ENCODE data around the gene INPP1.
A peak's percentile ranks its signal among the peaks of the same experiment; 100 is the strongest.
"Not testable (repeated sequence)": the region's sequence is repeated elsewhere in the genome, so short reads cannot be mapped to it uniquely, and the experiment has no call there.

The INPP1 gene

GRCh38 chr2:190354003-190354690 is 10.8 kb downstream of the INPP1 start:
- DNase-seq = peak in 1 of 42 donors; percentile 17

GRCh38 chr2:190355968-190356644 is 12.7 kb downstream of the INPP1 start:
- no peak for DNase-seq
- intact Hi-C loops (cut with DNase I) = no loop called here

More at GRCh38 chr2:190354003-190354690, 10.8 kb downstream of the INPP1 start:
- intact Hi-C loops (cut with DNase I) = no loop called here

- DNase-seq = no peak
- intact Hi-C loops (cut with DNase I) = no loop called here
These were observed 14.2 kb downstream of the INPP1 start for GRCh38 chr2:190357600-190357999.

- DNase-seq; intact Hi-C loops (cut with DNase I): not testable (repeated sequence)
These were observed 15.5 kb downstream of the INPP1 start for GRCh38 chr2:190358655-190359448.

GRCh38 chr2:190360561-190360960 is 17.2 kb downstream of the INPP1 start:
- no peak for DNase-seq
- intact Hi-C loops (cut with DNase I) = no loop called here

- intact Hi-C loops (cut with DNase I) = no loop called here
- DNase-seq = no peak
These were observed 17.6 kb downstream of the INPP1 start for GRCh38 chr2:190360965-190361364.

GRCh38 chr2:190361572-190361971 is 18.2 kb downstream of the INPP1 start:
- intact Hi-C loops (cut with DNase I) = no loop called here
- DNase-seq = peak in 1 of 42 donors; percentile 61

GRCh38 chr2:190362894-190363293 is 19.5 kb downstream of the INPP1 start:
- intact Hi-C loops (cut with DNase I) = no loop called here
- DNase-seq = no peak

- DNase-seq = no peak
- intact Hi-C loops (cut with DNase I) = loop anchor here (5.0 kb wide), 1 partner anchor 42 kb away; the partner anchor contains the start of gene MFSD6
These were observed 22.3 kb downstream of the INPP1 start for GRCh38 chr2:190365499-190366204.

GRCh38 chr2:190366248-190366753 is 22.9 kb downstream of the INPP1 start:
- no peak for DNase-seq
- intact Hi-C loops (cut with DNase I) = loop anchor here (5.0 kb wide), 1 partner anchor 41 kb away; the partner anchor contains the start of gene MFSD6

GRCh38 chr2:190367091-190367490 is 23.7 kb downstream of the INPP1 start:
- no peak for DNase-seq
- intact Hi-C loops (cut with DNase I) = loop anchor here (5.0 kb wide), 1 partner anchor 40 kb away; the partner anchor contains the start of gene MFSD6

- intact Hi-C loops (cut with DNase I) = loop anchor here (5.0 kb wide), 1 partner anchor 38 kb away; the partner anchor contains the start of gene MFSD6
These were observed 26.2 kb downstream of the INPP1 start for GRCh38 chr2:190369635-190370034.

GRCh38 chr2:190376083-190376482 is 32.7 kb downstream of the INPP1 start:
- intact Hi-C loops (cut with DNase I) = no loop called here

More at GRCh38 chr2:190369635-190370034, 26.2 kb downstream of the INPP1 start:
- DNase-seq = no peak

GRCh38 chr2:190376591-190377245 is 33.3 kb downstream of the INPP1 start:
- intact Hi-C loops (cut with DNase I) = no loop called here
- no peak for DNase-seq

More at GRCh38 chr2:190376083-190376482, 32.7 kb downstream of the INPP1 start:
- no peak for DNase-seq

- DNase-seq = no peak
- intact Hi-C loops (cut with DNase I) = no loop called here
These were observed 35.5 kb downstream of the INPP1 start for GRCh38 chr2:190378880-190379237.

- intact Hi-C loops (cut with DNase I) = no loop called here
- DNase-seq = no peak
These were observed 36.0 kb downstream of the INPP1 start for GRCh38 chr2:190379249-190379964.

GRCh38 chr2:190380962-190381412 is 37.6 kb downstream of the INPP1 start:
- no peak for DNase-seq
- intact Hi-C loops (cut with DNase I) = no loop called here

Measured in head of caudate nucleus (tissue), 42 donors.